ENCODE results near the gene CRIP2. TPM values are rescaled to one million over a fixed set of nuclear protein-coding genes. Genes with fewer than 3 reads are reported as not detected.

CRIP2 gene
- total RNA-seq, 3 donors from 2014 or later: 0.90 to 1.4 (median 0.91) TPM

GRCh38 chr14:105481886-105482457 lies 7.4 kb downstream of the CRIP2 start:
- ATAC-seq: peak; percentile 66 to 69
- H3K4me3 Mint-ChIP-seq: peak overlapping the region; percentile 75
- H3K9me3 Mint-ChIP-seq: no peaks in the 10 kb centered on the region
- H3K4me1 Mint-ChIP-seq (ENCODE audit: low read depth): peaks cover 61% of the 10 kb centered on the region
- H3K36me3 Mint-ChIP-seq (ENCODE audit: insufficient read depth): no peaks in the 10 kb centered on the region
- DNase-seq: peak; percentile 83
- H3K27me3 Mint-ChIP-seq (ENCODE audit: low read depth): no peaks in the 10 kb centered on the region

GRCh38 chr14:105482486-105483110 lies 8.0 kb downstream of the CRIP2 start:
- no peaks in the 10 kb centered on the region for H3K36me3 Mint-ChIP-seq (ENCODE audit: insufficient read depth)
- no peaks in the 10 kb centered on the region for H3K27me3 Mint-ChIP-seq (ENCODE audit: low read depth)
- no peaks in the 10 kb centered on the region for H3K9me3 Mint-ChIP-seq
- DNase-seq: no peak
- ATAC-seq: no peak
- peak overlapping the region; percentile 75 for H3K4me3 Mint-ChIP-seq
- peaks cover 56% of the 10 kb centered on the region for H3K4me1 Mint-ChIP-seq (ENCODE audit: low read depth)

- no peaks in the 10 kb centered on the region for H3K9me3 Mint-ChIP-seq
- no peak for ATAC-seq
- no peaks in the 10 kb centered on the region for H3K27me3 Mint-ChIP-seq (ENCODE audit: low read depth)
- H3K4me3 Mint-ChIP-seq: no peak overlapping the region
- peaks cover 61% of the 10 kb centered on the region for H3K4me1 Mint-ChIP-seq (ENCODE audit: low read depth)
- H3K36me3 Mint-ChIP-seq (ENCODE audit: insufficient read depth): no peaks in the 10 kb centered on the region
- DNase-seq: no peak
Measured at GRCh38 chr14:105483300-105484068, 8.9 kb downstream of the CRIP2 start.

- no peaks in the 10 kb centered on the region for H3K36me3 Mint-ChIP-seq (ENCODE audit: insufficient read depth)
- H3K9me3 Mint-ChIP-seq: no peaks in the 10 kb centered on the region
- peak overlapping the region; percentile 46 for H3K4me3 Mint-ChIP-seq
- DNase-seq: peak; percentile 58
- peaks cover 68% of the 10 kb centered on the region for H3K4me1 Mint-ChIP-seq (ENCODE audit: low read depth)
- ATAC-seq: no peak
- H3K27me3 Mint-ChIP-seq (ENCODE audit: low read depth): no peaks in the 10 kb centered on the region
Measured at GRCh38 chr14:105484069-105484996, 9.7 kb downstream of the CRIP2 start.

- ATAC-seq (no peak), DNase-seq (no peak)
- H3K4me3 Mint-ChIP-seq: no peak overlapping the region
- H3K36me3 Mint-ChIP-seq (ENCODE audit: insufficient read depth): no peaks in the 10 kb centered on the region
- H3K4me1 Mint-ChIP-seq (ENCODE audit: low read depth): peaks cover 68% of the 10 kb centered on the region
- H3K27me3 Mint-ChIP-seq (ENCODE audit: low read depth): no peaks in the 10 kb centered on the region
- no peaks in the 10 kb centered on the region for H3K9me3 Mint-ChIP-seq
Measured at GRCh38 chr14:105484997-105485393, 10.4 kb downstream of the CRIP2 start.

- H3K4me1 Mint-ChIP-seq (ENCODE audit: low read depth): peaks cover 62% of the 10 kb centered on the region
- ATAC-seq: no peak
- no peak for DNase-seq
- no peak overlapping the region for H3K4me3 Mint-ChIP-seq
- H3K36me3 Mint-ChIP-seq (ENCODE audit: insufficient read depth): no peaks in the 10 kb centered on the region
- no peaks in the 10 kb centered on the region for H3K9me3 Mint-ChIP-seq
- H3K27me3 Mint-ChIP-seq (ENCODE audit: low read depth): no peaks in the 10 kb centered on the region
Measured at GRCh38 chr14:105485739-105486162, 11.1 kb downstream of the CRIP2 start.

GRCh38 chr14:105486163-105486973 lies 11.7 kb downstream of the CRIP2 start, which contains the start of gene CRIP1:
CRIP1 (plus strand) TSS chr14:105486886; CDS start chr14:105487260, 374 bp downstream.
- H3K4me3 Mint-ChIP-seq: peak within 1 kb of the TSS; percentile 80
- no peaks in the 10 kb centered on the region for H3K36me3 Mint-ChIP-seq (ENCODE audit: insufficient read depth)
- ATAC-seq (no peak), DNase-seq (no peak)
- H3K9me3 Mint-ChIP-seq: no peaks in the 10 kb centered on the region
- H3K27me3 Mint-ChIP-seq (ENCODE audit: low read depth): no peaks in the 10 kb centered on the region
- H3K4me1 Mint-ChIP-seq (ENCODE audit: low read depth): peaks cover 56% of the 10 kb centered on the region

GRCh38 chr14:105486974-105487448 lies 12.4 kb downstream of the CRIP2 start:
- DNase-seq: peak; percentile 31
- Mint-ChIP-seq H3K4me3 (peak overlapping the region; percentile 80), H3K27me3 (ENCODE audit: low read depth) (no peaks in the 10 kb centered on the region), H3K9me3 (no peaks in the 10 kb centered on the region), H3K36me3 (ENCODE audit: insufficient read depth) (no peaks in the 10 kb centered on the region), H3K4me1 (ENCODE audit: low read depth) (peaks cover 55% of the 10 kb centered on the region)
- ATAC-seq: no peak

GRCh38 chr14:105487449-105487985 lies 12.9 kb downstream of the CRIP2 start:
- H3K27me3 Mint-ChIP-seq (ENCODE audit: low read depth): no peaks in the 10 kb centered on the region
- H3K9me3 Mint-ChIP-seq: no peaks in the 10 kb centered on the region
- peaks cover 52% of the 10 kb centered on the region for H3K4me1 Mint-ChIP-seq (ENCODE audit: low read depth)
- no peak for ATAC-seq
- peak overlapping the region; percentile 80 for H3K4me3 Mint-ChIP-seq
- DNase-seq: peak; percentile 39
- H3K36me3 Mint-ChIP-seq (ENCODE audit: insufficient read depth): no peaks in the 10 kb centered on the region

- Mint-ChIP-seq H3K9me3 (no peaks in the 10 kb centered on the region), H3K4me1 (ENCODE audit: low read depth) (peaks cover 46% of the 10 kb centered on the region), H3K4me3 (peak overlapping the region; percentile 81), H3K27me3 (ENCODE audit: low read depth) (no peaks in the 10 kb centered on the region), H3K36me3 (ENCODE audit: insufficient read depth) (no peaks in the 10 kb centered on the region)
- ATAC-seq (no peak), DNase-seq (no peak)
Measured at GRCh38 chr14:105487986-105488777, 13.6 kb downstream of the CRIP2 start.

GRCh38 chr14:105488781-105489541 lies 14.3 kb downstream of the CRIP2 start:
- DNase-seq (no peak), ATAC-seq (no peak)
- Mint-ChIP-seq H3K4me3 (peak overlapping the region; percentile 81), H3K36me3 (ENCODE audit: insufficient read depth) (no peaks in the 10 kb centered on the region), H3K4me1 (ENCODE audit: low read depth) (peaks cover 44% of the 10 kb centered on the region), H3K27me3 (ENCODE audit: low read depth) (no peaks in the 10 kb centered on the region), H3K9me3 (no peaks in the 10 kb centered on the region)

Data from activated T-cell treated with anti-CD3 and anti-CD28 coated beads, Interleukin-2, amount 50 U/mL, for 4 hours (primary cell).